Ectodermal cell (in vitro differentiated cells): Measurements from ENCODE around the gene ABCC1.
A peak's percentile ranks its signal among the peaks of the same experiment; 100 is the strongest.

Source experiments
- H3K27ac ChIP-seq: 2 replicates; pipeline ENCODE4 v1.7.0; 2013; ENCODE audit warnings: mild to moderate bottlenecking, low read depth, low read length; ENCODE audit not compliant: insufficient read depth, poor library complexity, severe bottlenecking
- H3K27me3 ChIP-seq: 2 replicates; pipeline ENCODE4 v1.7.0; 2013; ENCODE audit warnings: mild to moderate bottlenecking, low read length; ENCODE audit not compliant: insufficient read depth, control insufficient read depth, poor library complexity, severe bottlenecking
- H3K36me3 ChIP-seq: one replicate; pipeline ENCODE4 v1.7.0; 2013; ENCODE audit warnings: low read length; ENCODE audit not compliant: control insufficient read depth, insufficient read depth
- H3K4me1 ChIP-seq: one replicate; pipeline ENCODE4 v1.7.0; 2013; ENCODE audit warnings: low read length; ENCODE audit not compliant: control insufficient read depth, insufficient read depth
- H3K4me3 ChIP-seq: 2 replicates; pipeline ENCODE4 v1.7.0; 2013; ENCODE audit warnings: low read depth, low read length, control low read depth; ENCODE audit not compliant: insufficient read depth
- H3K9me3 ChIP-seq: 2 replicates; pipeline ENCODE4 v1.7.0; 2013; ENCODE audit warnings: mild to moderate bottlenecking, low read length, moderate library complexity; ENCODE audit not compliant: control insufficient read depth
- WGBS, 2 experiments: methylation state at CpG; one replicate each; pipeline ENCODE4 v1.1.7; 2013; ENCODE audit warnings: missing lambda C conversion rate in 2 of 2; 5-methylcytosine and 5-hydroxymethylcytosine counted together

The ABCC1 gene

DNA sequence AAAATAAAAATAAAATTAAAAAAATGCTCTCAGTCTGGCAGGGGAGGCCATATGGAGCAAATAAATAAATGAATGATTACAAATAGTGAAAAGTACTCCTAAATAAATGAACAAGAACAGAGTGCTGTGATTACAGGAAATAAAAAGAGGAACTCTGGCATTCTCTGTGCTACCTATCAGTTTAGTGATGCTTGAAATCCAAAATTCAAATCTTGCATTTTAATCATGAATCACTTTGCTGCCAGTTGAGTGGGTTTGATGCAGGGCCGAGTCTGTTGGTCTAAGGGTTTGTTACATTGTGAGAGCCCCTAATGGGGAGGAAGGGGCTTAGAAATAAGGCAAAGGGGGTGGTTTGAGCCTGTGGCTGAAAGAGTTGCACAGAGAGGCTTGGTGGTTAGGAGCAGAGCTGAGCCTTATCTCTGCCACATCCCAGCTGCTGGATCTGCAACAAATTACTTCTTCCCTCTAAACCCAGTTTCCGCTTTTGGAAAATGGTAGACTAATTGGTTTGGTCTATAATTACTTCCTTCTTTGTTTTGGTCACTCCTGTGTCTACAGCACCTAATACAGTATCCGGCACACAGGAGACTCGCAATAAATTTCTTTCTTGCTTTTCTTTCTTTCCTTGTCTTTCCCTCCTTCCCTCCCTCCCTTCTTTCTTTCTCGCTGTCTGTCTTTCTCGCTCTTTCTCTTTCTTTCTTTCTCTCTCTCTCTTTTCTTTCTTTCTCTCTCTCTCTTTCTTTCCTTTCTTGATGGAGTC is 6.3 kb upstream of the ABCC1 start:
- no peaks in the 10 kb centered on the region for H3K27me3 ChIP-seq
- H3K4me1 ChIP-seq: no peaks in the 10 kb centered on the region
- H3K27ac ChIP-seq: no peak overlapping the region
- no peak overlapping the region for H3K4me3 ChIP-seq
- H3K9me3 ChIP-seq: no peaks in the 10 kb centered on the region
- WGBS, 2 experiments: 91 to 94% methylated on average over 6 of the region's 6 CpGs
- H3K36me3 ChIP-seq: no peaks in the 10 kb centered on the region

DNA sequence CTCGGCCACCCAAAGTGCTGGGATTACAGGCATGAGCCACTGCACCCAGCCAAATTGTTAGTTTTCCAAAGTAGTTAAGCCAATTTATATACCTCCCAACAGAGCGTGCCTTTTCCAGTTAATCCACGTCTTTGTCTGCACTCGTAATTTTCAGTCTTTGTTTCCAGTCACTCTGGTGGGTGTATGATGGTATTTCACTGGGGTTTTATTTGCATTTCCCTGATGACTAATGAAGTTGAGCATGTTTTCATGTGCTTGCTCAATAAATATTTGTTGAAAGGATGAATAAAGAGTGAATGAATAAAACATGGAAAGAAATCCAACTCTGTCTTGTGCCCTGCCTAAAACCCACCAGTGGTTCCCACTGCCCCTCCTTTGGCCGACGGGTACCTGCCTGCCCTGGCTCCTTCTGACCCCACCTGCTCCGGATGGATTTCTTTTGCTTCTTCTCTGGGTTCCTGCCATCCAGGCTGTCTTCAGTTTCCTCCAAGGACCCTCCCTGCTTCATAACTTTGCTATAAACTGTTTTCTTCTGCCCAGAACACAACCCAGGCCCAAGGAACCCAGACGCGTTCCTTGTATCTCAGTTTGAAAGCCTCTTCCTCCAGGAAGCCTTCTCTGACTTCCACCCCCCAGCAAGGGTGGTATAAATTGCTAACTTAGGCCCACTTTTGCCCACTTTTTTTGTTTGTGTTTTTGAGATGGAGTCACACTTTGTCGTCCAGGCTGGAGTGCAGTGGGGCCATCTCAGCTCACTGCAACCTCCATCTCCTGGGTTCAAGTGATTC is 3.0 kb upstream of the ABCC1 start:
- 89 to 92% methylated on average over 10 of the region's 10 CpGs for WGBS, 2 experiments
- Histone ChIP-seq H3K4me3 (no peak overlapping the region), H3K27ac (no peak overlapping the region), H3K27me3 (peaks cover 6% of the 10 kb centered on the region), H3K9me3 (no peaks in the 10 kb centered on the region), H3K36me3 (no peaks in the 10 kb centered on the region), H3K4me1 (peaks cover 8% of the 10 kb centered on the region)

- H3K27me3 ChIP-seq: peaks cover 6% of the 10 kb centered on the region
- H3K27ac ChIP-seq: no peak overlapping the region
- H3K9me3 ChIP-seq: no peaks in the 10 kb centered on the region
- no peaks in the 10 kb centered on the region for H3K36me3 ChIP-seq
- peaks cover 9% of the 10 kb centered on the region for H3K4me1 ChIP-seq
- H3K4me3 ChIP-seq: no peak overlapping the region
- 91 to 95% methylated on average over 4 of the region's 4 CpGs for WGBS, 2 experiments
Measured at GRCh38 chr16:15947983-15948509, 1.4 kb upstream of the ABCC1 start.

GRCh38 chr16:15948532-15949209 is 745 bp upstream of the ABCC1 start:
- WGBS, 2 experiments: 80% methylated on average over 18 of the region's 18 CpGs

GRCh38 chr16:15950161-15950854 is 892 bp downstream of the ABCC1 start:
- Histone ChIP-seq H3K27me3 (peaks cover 6% of the 10 kb centered on the region), H3K36me3 (no peaks in the 10 kb centered on the region), H3K9me3 (no peaks in the 10 kb centered on the region), H3K4me3 (peak overlapping the region; percentile 80), H3K27ac (peak overlapping the region; percentile 78), H3K4me1 (peaks cover 9% of the 10 kb centered on the region)
- WGBS, 2 experiments: 1% methylated on average over 18 of the region's 18 CpGs

More at GRCh38 chr16:15948532-15949209, 745 bp upstream of the ABCC1 start:
- peak overlapping the region; percentile 80 for H3K4me3 ChIP-seq
- no peaks in the 10 kb centered on the region for H3K9me3 ChIP-seq
- H3K36me3 ChIP-seq: no peaks in the 10 kb centered on the region
- peaks cover 6% of the 10 kb centered on the region for H3K27me3 ChIP-seq
- H3K27ac ChIP-seq: no peak overlapping the region
- H3K4me1 ChIP-seq: peaks cover 9% of the 10 kb centered on the region

GRCh38 chr16:15950869-15951268 is 1.5 kb downstream of the ABCC1 start:
- peak overlapping the region; percentile 78 for H3K27ac ChIP-seq
- H3K4me1 ChIP-seq: peaks cover 9% of the 10 kb centered on the region
- no peaks in the 10 kb centered on the region for H3K36me3 ChIP-seq
- H3K9me3 ChIP-seq: no peaks in the 10 kb centered on the region
- H3K4me3 ChIP-seq: peak overlapping the region; percentile 80
- peaks cover 6% of the 10 kb centered on the region for H3K27me3 ChIP-seq

DNA sequence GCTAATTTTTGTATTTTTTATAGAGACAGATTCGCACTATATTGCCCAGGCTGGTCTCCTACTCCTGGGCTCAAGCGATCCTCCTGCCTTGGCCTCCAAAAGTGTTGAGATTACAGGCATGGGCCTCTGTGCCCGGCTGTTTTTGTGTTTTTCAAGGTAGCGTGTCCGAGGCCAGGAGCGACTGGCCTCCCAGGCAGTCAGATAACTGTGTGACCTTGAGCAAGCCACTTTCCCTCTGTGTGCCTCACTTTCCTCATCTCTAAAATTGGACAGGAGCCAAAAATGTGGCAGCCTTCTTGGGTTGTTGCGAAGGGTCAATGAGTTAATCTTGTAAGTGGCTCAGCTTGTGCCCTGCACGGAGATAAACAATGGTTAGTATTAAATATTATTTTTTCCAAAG is 2.4 kb downstream of the ABCC1 start:
- H3K27me3 ChIP-seq: peaks cover 6% of the 10 kb centered on the region
- no peak overlapping the region for H3K27ac ChIP-seq
- no peaks in the 10 kb centered on the region for H3K36me3 ChIP-seq
- H3K4me3 ChIP-seq: no peak overlapping the region
- H3K4me1 ChIP-seq: peaks cover 9% of the 10 kb centered on the region
- no peaks in the 10 kb centered on the region for H3K9me3 ChIP-seq
- WGBS, 2 experiments: 93 to 94% methylated on average over 6 to 8 of the region's 8 CpGs

- Histone ChIP-seq H3K27ac (no peak overlapping the region), H3K36me3 (no peaks in the 10 kb centered on the region), H3K4me3 (no peak overlapping the region), H3K9me3 (no peaks in the 10 kb centered on the region), H3K4me1 (peaks cover 9% of the 10 kb centered on the region), H3K27me3 (peaks cover 6% of the 10 kb centered on the region)
- 85 to 87% methylated on average over 5 of the region's 5 CpGs for WGBS, 2 experiments
Measured at GRCh38 chr16:15952265-15952711, 2.9 kb downstream of the ABCC1 start.

DNA sequence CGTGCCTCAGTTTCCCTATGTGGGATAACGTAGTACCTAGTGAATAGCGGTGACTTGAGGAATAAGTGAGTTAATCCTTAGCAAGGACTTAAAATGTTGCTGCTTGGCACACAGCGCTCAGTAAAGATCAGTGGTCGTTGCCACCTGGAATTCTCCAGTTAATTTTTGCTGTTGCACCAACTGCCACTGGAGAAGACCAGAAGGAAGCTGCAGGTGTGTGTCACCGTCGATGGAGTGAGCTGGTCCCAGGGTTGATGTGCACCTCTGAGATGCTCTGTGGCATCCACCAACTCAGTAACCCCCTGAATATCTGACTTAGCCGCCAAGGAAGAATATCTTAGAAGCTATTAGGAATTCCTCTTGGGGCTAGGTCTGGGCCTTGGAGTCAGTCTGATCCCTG is 4.1 kb downstream of the ABCC1 start:
- WGBS, 2 experiments: 95% methylated on average over 8 of the region's 8 CpGs
- Histone ChIP-seq H3K4me1 (peaks cover 9% of the 10 kb centered on the region), H3K27me3 (peaks cover 6% of the 10 kb centered on the region), H3K27ac (no peak overlapping the region), H3K4me3 (no peak overlapping the region), H3K9me3 (no peaks in the 10 kb centered on the region), H3K36me3 (no peaks in the 10 kb centered on the region)
